Measurements from ENCODE around the gene CA5B.

DNA sequence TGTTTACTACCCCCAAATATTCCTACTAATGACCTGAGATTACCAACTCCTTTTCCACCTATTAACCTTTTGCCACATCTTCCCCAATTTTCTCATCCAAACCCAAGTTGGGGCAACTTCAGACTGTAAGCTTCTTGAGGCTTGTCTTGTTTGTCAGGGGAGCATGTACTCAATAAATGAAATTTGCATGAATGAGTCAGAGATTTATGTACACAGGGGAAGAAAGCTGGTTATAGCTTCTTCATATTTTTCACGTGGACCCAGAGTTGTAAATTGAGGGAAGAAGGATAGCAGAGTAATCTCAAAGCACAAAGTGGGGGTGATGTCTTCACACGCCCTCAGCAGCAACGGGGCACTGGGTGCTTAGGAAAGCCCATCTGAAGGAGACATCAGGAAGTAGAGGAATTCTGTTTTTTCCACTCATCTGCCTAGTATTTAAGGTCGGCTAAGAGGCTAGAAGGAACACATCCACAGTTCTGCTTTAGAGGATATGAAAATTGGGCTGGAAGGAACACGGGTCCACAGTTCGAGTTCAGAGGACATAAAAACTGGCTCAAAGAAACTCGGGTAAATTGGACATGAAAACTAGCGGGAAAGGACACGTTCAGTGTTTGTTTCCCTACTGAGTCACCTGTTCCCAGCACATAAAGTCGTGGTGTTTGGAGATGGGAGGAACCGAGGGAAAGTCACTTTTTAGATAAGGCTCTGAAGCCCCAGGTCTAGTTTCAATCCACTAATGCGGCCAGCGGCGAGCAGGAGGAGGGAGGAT, 696 bp upstream of the CA5B start:
- TF ChIP-seq, protein P1, sequence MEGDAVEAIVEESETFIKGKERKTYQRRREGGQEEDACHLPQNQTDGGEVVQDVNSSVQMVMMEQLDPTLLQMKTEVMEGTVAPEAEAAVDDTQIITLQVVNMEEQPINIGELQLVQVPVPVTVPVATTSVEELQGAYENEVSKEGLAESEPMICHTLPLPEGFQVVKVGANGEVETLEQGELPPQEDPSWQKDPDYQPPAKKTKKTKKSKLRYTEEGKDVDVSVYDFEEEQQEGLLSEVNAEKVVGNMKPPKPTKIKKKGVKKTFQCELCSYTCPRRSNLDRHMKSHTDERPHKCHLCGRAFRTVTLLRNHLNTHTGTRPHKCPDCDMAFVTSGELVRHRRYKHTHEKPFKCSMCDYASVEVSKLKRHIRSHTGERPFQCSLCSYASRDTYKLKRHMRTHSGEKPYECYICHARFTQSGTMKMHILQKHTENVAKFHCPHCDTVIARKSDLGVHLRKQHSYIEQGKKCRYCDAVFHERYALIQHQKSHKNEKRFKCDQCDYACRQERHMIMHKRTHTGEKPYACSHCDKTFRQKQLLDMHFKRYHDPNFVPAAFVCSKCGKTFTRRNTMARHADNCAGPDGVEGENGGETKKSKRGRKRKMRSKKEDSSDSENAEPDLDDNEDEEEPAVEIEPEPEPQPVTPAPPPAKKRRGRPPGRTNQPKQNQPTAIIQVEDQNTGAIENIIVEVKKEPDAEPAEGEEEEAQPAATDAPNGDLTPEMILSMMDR (IDR thresholded peaks at IDR 0.05): no peak
- TF ChIP-seq POLR2AphosphoS5 (IDR thresholded peaks at IDR 0.05) (no peak), EP300 (IDR thresholded peaks at IDR 0.05; ENCODE audit: low read depth) (no peak), POLR2A (IDR thresholded peaks at IDR 0.05) (no peak)
